Measurements from ENCODE around the gene RPEL1. TPM values are rescaled to one million over a fixed set of nuclear protein-coding genes. Genes with fewer than 3 reads are reported as not detected.

Gene RPEL1
- total RNA-seq, 1 experiment from 2014 or later, result 0.10 TPM

GRCh38 chr10:103197174-103197573, 48.5 kb upstream of the RPEL1 start:
- TF ChIP-seq POLR2AphosphoS5 (IDR thresholded peaks at IDR 0.05; ENCODE audit: low read depth, low read length), result peak; percentile 59
- peak; percentile 63 for TF ChIP-seq SP1 (IDR thresholded peaks at IDR 0.05; ENCODE audit: low read depth)
- no peak for TF ChIP-seq SRF (IDR thresholded peaks at IDR 0.05; ENCODE audit: low read depth)
- no peak for TF ChIP-seq EGR1 (IDR thresholded peaks at IDR 0.05; ENCODE audit: low read depth)
- TF ChIP-seq JUND (IDR thresholded peaks at IDR 0.05), result peak; percentile 76
- no peak for TF ChIP-seq REST (IDR thresholded peaks at IDR 0.05; ENCODE audit: low read depth)
- no peak for TF ChIP-seq SIN3A (IDR thresholded peaks at IDR 0.05; ENCODE audit: low read depth)
- TF ChIP-seq ATF3 (IDR thresholded peaks at IDR 0.05), result no peak
- peak; percentile 68 for TF ChIP-seq FOSL1 (IDR thresholded peaks at IDR 0.05; ENCODE audit: low read depth)
- TF ChIP-seq EZH2phosphoT487 (IDR thresholded peaks at IDR 0.05; ENCODE audit: borderline replicate concordance), result no peak
- no peak for TF ChIP-seq ZFX (IDR thresholded peaks at IDR 0.05)
- TF ChIP-seq CBX3 (IDR thresholded peaks at IDR 0.05; ENCODE audit: low read depth), result peak; percentile 73; the same call in 1 of the 2 replicates
- peak; percentile 37 for TF ChIP-seq YY1 (IDR thresholded peaks at IDR 0.05; ENCODE audit: extremely low read depth, insufficient replicate concordance, low read depth, low read length)
- no peak for TF ChIP-seq CEBPB (IDR thresholded peaks at IDR 0.05; ENCODE audit: low read depth)
- TF ChIP-seq MAX (IDR thresholded peaks at IDR 0.05), result peak; percentile 45; the same call in 1 of the 2 replicates
- H3K27ac ChIP-seq (ENCODE audit: low read depth, low read length), result no peak overlapping the region
- H3K4me2 ChIP-seq (ENCODE audit: low read length), result peak overlapping the region; percentile 54
- peak overlapping the region in 1 of 2 experiments; percentile 3; a peak in 2 of 4 replicates for H3K4me3 ChIP-seq (replicated peaks in 1 of 2; ENCODE audit: low read depth in 1 of 2, low read length in 2 of 2)
- peaks cover 3% of the 10 kb centered on the region; the same call in 1 of the 2 replicates for H4K20me1 ChIP-seq (ENCODE audit: insufficient read depth)
- H3K4me1 ChIP-seq (ENCODE audit: control insufficient read depth in 1 of 2, insufficient read depth in 2 of 2, low read length in 2 of 2), result peaks cover 23 to 41% of the 10 kb centered on the region in 2 experiments
- ChIA-PET POLR2A (interaction anchor here (0.7 to 1.3 kb wide), 4 partner anchors 30 to 42 kb away, joined by 3 to 5 read pairs (median 3); no protein-coding TSS in a partner anchor), RAD21 (ENCODE audit: low non-redundant PET in 1 of 2, low total read pairs in 2 of 2, uncharacterized antibody in 2 of 2, unreplicated experiment in 2 of 2) (no interaction called here), CTCF (interaction anchor here (1.0 to 1.4 kb wide), 3 partner anchors 34 to 47 kb away, joined by 3 to 6 read pairs (median 4); no protein-coding TSS in a partner anchor)
- no peaks in the 10 kb centered on the region for H3K36me3 ChIP-seq (ENCODE audit: control insufficient read depth in 1 of 2, insufficient read depth in 2 of 2, low read length in 2 of 2)
- intact Hi-C loops (cut with micrococcal nuclease), result no loop called here
- no peak for ATAC-seq
- H3K9ac ChIP-seq (ENCODE audit: low read length), result peak overlapping the region; percentile 9
- no peaks in the 10 kb centered on the region for H3K9me2 ChIP-seq (ENCODE audit: insufficient read depth)
- H2AFZ ChIP-seq (ENCODE audit: low read depth, low read length, poor library complexity, severe bottlenecking), result peak overlapping the region; percentile 4
- H3K79me2 ChIP-seq (ENCODE audit: insufficient read depth, low read length), result peaks cover 7% of the 10 kb centered on the region
- H3K27me3 ChIP-seq (ENCODE audit: insufficient read depth, low read length), result no peaks in the 10 kb centered on the region
- DNase-seq (ENCODE audit: low read depth, low spot score), result peak; percentile 37
- BruUV-seq (replicated peaks), result no TSS peak
- no peaks in the 10 kb centered on the region for H3K9me3 ChIP-seq (ENCODE audit: control insufficient read depth in 1 of 2, insufficient read depth in 1 of 2, low read depth in 1 of 2, low read length in 2 of 2)

Data from HCT116 (cell line).